Vagina (tissue), 2 donors: ENCODE data around the gene KAZN.

Source experiments
- POLR2A ChIP-seq, 2 donors: fragments of 450-650 bp; IDR thresholded peaks; one replicate each; pipeline ENCODE4 v1.6.1; 2017; ENCODE audit warnings: antibody characterized with exemption in 2 of 2, mild to moderate bottlenecking in 2 of 2, moderate library complexity in 2 of 2
- TF ChIP-seq, protein P1 (sequence below), 3 experiments: fragments of 450-650 bp in 2 of 3; fragments of 200-600 bp in 1 of 3; sonication (generic) in 1 of 3; IDR thresholded peaks; one replicate each; pipeline ENCODE4 v1.5.1; 2017 to 2019; ENCODE audit warnings: antibody characterized with exemption in 3 of 3, mild to moderate bottlenecking in 2 of 3, moderate library complexity in 2 of 3

DNA sequence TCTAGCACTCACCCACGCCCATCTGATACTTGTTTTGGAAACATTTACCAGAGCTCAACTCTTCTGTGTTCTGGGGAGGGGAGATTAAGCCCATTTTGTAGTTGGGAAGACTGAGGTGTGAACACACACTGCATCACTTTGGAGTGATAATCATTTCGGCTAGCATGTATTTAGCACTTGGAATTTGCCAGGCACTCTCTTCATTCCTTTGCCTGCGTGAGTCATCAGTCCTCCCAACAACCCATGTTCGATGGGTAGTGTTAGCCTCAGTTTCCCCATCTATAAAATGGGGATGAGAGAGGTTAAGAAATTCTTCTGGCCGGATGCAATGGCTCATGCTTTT, 372.3 kb downstream of the KAZN start:
- TF ChIP-seq, protein P1, sequence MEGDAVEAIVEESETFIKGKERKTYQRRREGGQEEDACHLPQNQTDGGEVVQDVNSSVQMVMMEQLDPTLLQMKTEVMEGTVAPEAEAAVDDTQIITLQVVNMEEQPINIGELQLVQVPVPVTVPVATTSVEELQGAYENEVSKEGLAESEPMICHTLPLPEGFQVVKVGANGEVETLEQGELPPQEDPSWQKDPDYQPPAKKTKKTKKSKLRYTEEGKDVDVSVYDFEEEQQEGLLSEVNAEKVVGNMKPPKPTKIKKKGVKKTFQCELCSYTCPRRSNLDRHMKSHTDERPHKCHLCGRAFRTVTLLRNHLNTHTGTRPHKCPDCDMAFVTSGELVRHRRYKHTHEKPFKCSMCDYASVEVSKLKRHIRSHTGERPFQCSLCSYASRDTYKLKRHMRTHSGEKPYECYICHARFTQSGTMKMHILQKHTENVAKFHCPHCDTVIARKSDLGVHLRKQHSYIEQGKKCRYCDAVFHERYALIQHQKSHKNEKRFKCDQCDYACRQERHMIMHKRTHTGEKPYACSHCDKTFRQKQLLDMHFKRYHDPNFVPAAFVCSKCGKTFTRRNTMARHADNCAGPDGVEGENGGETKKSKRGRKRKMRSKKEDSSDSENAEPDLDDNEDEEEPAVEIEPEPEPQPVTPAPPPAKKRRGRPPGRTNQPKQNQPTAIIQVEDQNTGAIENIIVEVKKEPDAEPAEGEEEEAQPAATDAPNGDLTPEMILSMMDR (IDR thresholded peaks at IDR 0.05): no peak
- no peak for TF ChIP-seq POLR2A (IDR thresholded peaks at IDR 0.05)
